Transverse colon (tissue), 4 donors: ENCODE data around the gene PLA2G4F. TPM values are rescaled to one million over a fixed set of nuclear protein-coding genes. Genes with fewer than 3 reads are reported as not detected.
A peak's percentile ranks its signal among the peaks of the same experiment; 100 is the strongest.

Source experiments
- DNase-seq: peaks from one replicate; pipeline ENCODE4 v3.0.0-alpha.2; 2019
- H3K27ac ChIP-seq, 4 donors: fragments of 200-600 bp; sonication (generic); 2 replicates each; pipeline ENCODE4 v1.5.1; 2016 to 2018; ENCODE audit warnings: inconsistent platforms in 4 of 4
- H3K27me3 ChIP-seq: fragments of 200-600 bp; sonication (generic); 2 replicates; pipeline ENCODE4 v1.5.1; 2017; ENCODE audit warnings: inconsistent platforms
- H3K36me3 ChIP-seq, 4 donors: fragments of 200-600 bp; sonication (generic); 2 replicates each; pipeline ENCODE4 v1.5.1; 2017 to 2019; ENCODE audit warnings: inconsistent platforms in 4 of 4
- H3K4me1 ChIP-seq, 4 donors: fragments of 200-600 bp; sonication (generic); 2 replicates each; pipeline ENCODE4 v1.5.1; 2017 to 2020; ENCODE audit warnings: inconsistent platforms in 4 of 4
- H3K4me3 ChIP-seq, 4 donors: fragments of 200-600 bp; sonication (generic); 1 replicate in 1 of 4; 2 replicates in 3 of 4; pipeline versions ENCODE4 v1.5.1 to v1.6.1; 2017 to 2019; ENCODE audit warnings: inconsistent platforms in 4 of 4
- H3K9me3 ChIP-seq, 2 donors: fragments of 200-600 bp; sonication (generic); 2 replicates each; pipeline ENCODE4 v1.5.1; 2017 to 2019; ENCODE audit warnings: inconsistent platforms in 2 of 2
- EP300 ChIP-seq: sonication (generic); formaldehyde crosslinking; IDR thresholded peaks from one replicate; pipeline ENCODE4 v1.6.1; 2017; ENCODE audit warnings: antibody characterized with exemption, low read depth
- POLR2A ChIP-seq: fragments of 450-650 bp; IDR thresholded peaks from one replicate; pipeline ENCODE4 v1.6.1; 2016; ENCODE audit warnings: antibody characterized with exemption, mild to moderate bottlenecking, moderate library complexity
- POLR2AphosphoS5 ChIP-seq, 3 donors: sonication (generic); formaldehyde crosslinking; IDR thresholded peaks; one replicate each; pipeline ENCODE4 v1.6.1; 2016; ENCODE audit warnings: antibody characterized with exemption in 3 of 3
- WGBS, 2 donors: methylation state at CpG; one replicate each; pipeline ENCODE4 v1.1.5; 2018; ENCODE audit warnings: low coverage in 1 of 2; 5-methylcytosine and 5-hydroxymethylcytosine counted together
- in situ Hi-C, 4 donors: fragments of 200-750 bp; cut with MboI; loops; one replicate each; pipeline versions ENCODE4 v1.15.0 to v1.15.1; 2017; ENCODE audit warnings: low sequenced_read_pairs in 3 of 4, low pct_ligation_motif_present in 1 of 4, low pct_unique_long_range_greater_than_20kb in 1 of 4
- intact Hi-C: fragments of 100-400 bp; cut with DNase I; formaldehyde crosslinking; loops from one replicate; pipeline ENCODE4 v1.15.1; 2023; ENCODE audit warnings: low total_unique reads
- total RNA-seq, 4 donors: library from RNA; depleted of rRNA; stranded (reverse); fragments of >200 nt; gene quantifications; one replicate each; pipeline ENCODE4 v1.1.0, GENCODE V29; 2016
- TF ChIP-seq, protein P1 (sequence below), 5 experiments: fragments of 200-600 bp in 3 of 5; fragments of 450-650 bp in 2 of 5; sonication (generic) in 3 of 5; IDR thresholded peaks; 1 replicate in 2 of 5; 2 replicates in 3 of 5; pipeline ENCODE4 v1.5.1; 2016 to 2017; ENCODE audit warnings: antibody characterized with exemption in 5 of 5, inconsistent platforms in 3 of 5, mild to moderate bottlenecking in 2 of 5, moderate library complexity in 1 of 5

The PLA2G4F gene
- 100 to 1,000 TPM in 1 of 4 donors, 10 to 100 TPM in 3; 25.1 to 135 (median 78.0) TPM for total RNA-seq

GRCh38 chr15:42156243-42156922 is at the start of gene PLA2G4F:
TSS of gene PLA2G4F (minus strand) at chr15:42156636. CDS start at chr15:42156549, 87 bp downstream.
- H3K9me3 ChIP-seq = no peaks in the 10 kb centered on the region
- DNase-seq = peak; percentile 83
- 40 to 52% methylated on average over 1 to 8 of the region's 8 CpGs for WGBS, 2 donors
- peaks cover 0 to 15% (median 6%) of the 10 kb centered on the region in 4 donors for H3K36me3 ChIP-seq
- no peaks in the 10 kb centered on the region for H3K27me3 ChIP-seq
- H3K27ac ChIP-seq = peak within 1 kb of the TSS; percentile 70 to 76 (median 75)
- peaks cover 3 to 26% (median 5%) of the 10 kb centered on the region in 4 donors for H3K4me1 ChIP-seq
- in situ Hi-C loops (no loop called here), intact Hi-C loops (no loop called here)
- no peak for TF ChIP-seq EP300
- peak; percentile 80 for TF ChIP-seq POLR2A
- TF ChIP-seq POLR2AphosphoS5 (IDR thresholded peaks at IDR 0.05) = peak; percentile 41 to 92 (median 85)
- TF ChIP-seq, protein P1, sequence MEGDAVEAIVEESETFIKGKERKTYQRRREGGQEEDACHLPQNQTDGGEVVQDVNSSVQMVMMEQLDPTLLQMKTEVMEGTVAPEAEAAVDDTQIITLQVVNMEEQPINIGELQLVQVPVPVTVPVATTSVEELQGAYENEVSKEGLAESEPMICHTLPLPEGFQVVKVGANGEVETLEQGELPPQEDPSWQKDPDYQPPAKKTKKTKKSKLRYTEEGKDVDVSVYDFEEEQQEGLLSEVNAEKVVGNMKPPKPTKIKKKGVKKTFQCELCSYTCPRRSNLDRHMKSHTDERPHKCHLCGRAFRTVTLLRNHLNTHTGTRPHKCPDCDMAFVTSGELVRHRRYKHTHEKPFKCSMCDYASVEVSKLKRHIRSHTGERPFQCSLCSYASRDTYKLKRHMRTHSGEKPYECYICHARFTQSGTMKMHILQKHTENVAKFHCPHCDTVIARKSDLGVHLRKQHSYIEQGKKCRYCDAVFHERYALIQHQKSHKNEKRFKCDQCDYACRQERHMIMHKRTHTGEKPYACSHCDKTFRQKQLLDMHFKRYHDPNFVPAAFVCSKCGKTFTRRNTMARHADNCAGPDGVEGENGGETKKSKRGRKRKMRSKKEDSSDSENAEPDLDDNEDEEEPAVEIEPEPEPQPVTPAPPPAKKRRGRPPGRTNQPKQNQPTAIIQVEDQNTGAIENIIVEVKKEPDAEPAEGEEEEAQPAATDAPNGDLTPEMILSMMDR (IDR thresholded peaks at IDR 0.05) = peak in 1 of 5 experiments; percentile 2
- H3K4me3 ChIP-seq = peak within 1 kb of the TSS in 3 of 4 donors; percentile 28 to 49 (median 30)

DNA sequence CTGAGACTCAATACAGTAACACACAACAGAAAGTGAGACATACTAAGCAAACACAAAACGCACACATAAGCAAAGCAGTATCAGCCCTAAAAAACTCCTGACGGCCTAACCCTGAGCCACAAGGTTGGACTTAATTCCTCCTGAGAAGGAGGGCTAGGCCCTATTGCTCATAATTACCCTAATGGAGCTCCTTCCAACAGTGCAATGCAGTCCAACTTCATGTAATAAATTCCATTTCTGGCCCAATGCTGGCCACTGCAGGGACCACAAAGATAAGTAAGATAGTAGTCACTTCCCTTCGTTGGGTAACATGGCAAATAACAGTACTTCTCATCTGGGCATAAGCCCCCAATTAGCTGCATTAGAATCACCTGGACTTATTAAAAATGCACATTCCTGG is 47.5 kb upstream of the PLA2G4F start:
- in situ Hi-C loops = no loop called here
- Histone ChIP-seq H3K9me3 (no peaks in the 10 kb centered on the region), H3K36me3 (peaks cover 0 to 11% (median 2%) of the 10 kb centered on the region in 4 donors), H3K4me3 (no peak overlapping the region), H3K27me3 (no peaks in the 10 kb centered on the region), H3K4me1 (peaks cover 0 to 28% (median 10%) of the 10 kb centered on the region in 4 donors), H3K27ac (no peak overlapping the region)
- no peak for DNase-seq
- TF ChIP-seq EP300 (no peak), POLR2A (no peak), POLR2AphosphoS5 (IDR thresholded peaks at IDR 0.05) (no peak)
- TF ChIP-seq, protein P1 (IDR thresholded peaks at IDR 0.05) = no peak
- intact Hi-C loops = no loop called here
- WGBS, 2 donors = 80 to 90% methylated on average over 1 to 3 of the region's 3 CpGs

DNA sequence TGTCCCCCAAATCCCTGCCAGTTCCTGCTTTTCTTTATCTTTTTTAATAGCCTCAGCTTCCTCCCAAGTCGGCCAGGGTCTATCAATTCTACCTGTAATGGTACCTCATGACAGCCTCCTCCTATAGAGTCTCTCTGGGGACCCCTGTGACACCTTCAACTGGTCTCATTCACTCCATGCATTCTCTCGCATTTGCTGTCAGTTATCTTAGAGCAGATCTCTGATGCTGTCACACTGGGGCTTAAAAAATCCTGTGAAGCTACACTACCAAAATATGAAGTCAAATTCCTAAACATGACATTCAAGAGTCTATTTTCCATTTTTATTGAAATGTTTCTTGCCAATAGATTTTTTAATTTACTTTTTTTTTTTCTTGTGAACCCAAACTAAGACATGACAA is 46.2 kb upstream of the PLA2G4F start:
- Histone ChIP-seq H3K27ac (no peak overlapping the region), H3K27me3 (no peaks in the 10 kb centered on the region), H3K36me3 (peaks cover 0 to 16% (median 7%) of the 10 kb centered on the region in 4 donors), H3K4me3 (no peak overlapping the region), H3K9me3 (no peaks in the 10 kb centered on the region), H3K4me1 (peaks cover 0 to 24% (median 10%) of the 10 kb centered on the region in 4 donors)
- intact Hi-C loops (no loop called here), in situ Hi-C loops (no loop called here)
- 60 to 80% methylated on average over 2 of the region's 2 CpGs for whole genome bisulfite sequencing, 2 donors
- DNase-seq = no peak
- TF ChIP-seq EP300 (no peak), POLR2AphosphoS5 (IDR thresholded peaks at IDR 0.05) (no peak), POLR2A (no peak)
- TF ChIP-seq, protein P1 (IDR thresholded peaks at IDR 0.05) = no peak

- DNase-seq = no peak
- no peaks in the 10 kb centered on the region for H3K27me3 ChIP-seq
- intact Hi-C loops (no loop called here), in situ Hi-C loops (no loop called here)
- TF ChIP-seq POLR2AphosphoS5 (IDR thresholded peaks at IDR 0.05) (no peak), EP300 (no peak), POLR2A (no peak)
- TF ChIP-seq, protein P1 (IDR thresholded peaks at IDR 0.05) = no peak
- peaks cover 0 to 16% (median 4%) of the 10 kb centered on the region in 4 donors for H3K4me1 ChIP-seq
- no peak overlapping the region for H3K27ac ChIP-seq
- 95 to 100% methylated on average over 1 of the region's 1 CpG for WGBS, 2 donors
- peaks cover 0 to 21% (median 7%) of the 10 kb centered on the region in 4 donors for H3K36me3 ChIP-seq
- no peaks in the 10 kb centered on the region for H3K9me3 ChIP-seq
- H3K4me3 ChIP-seq = no peak overlapping the region
These were observed 45.4 kb upstream of the PLA2G4F start for GRCh38 chr15:42201801-42202200.
